Inflammatory macrophage treated with lipopolysaccharide for 1 hour (primary cell): ENCODE data around the gene S100P.
"Not testable (repeated sequence)": the region's sequence is repeated elsewhere in the genome, so short reads cannot be mapped to it uniquely, and the experiment has no call there.

Experiments
- DNase-seq, 2 donors: peaks; one replicate each; pipeline ENCODE4 v3.0.0-alpha.2; 2020 to 2022

Gene S100P

GRCh38 chr4:6699903-6700302 lies 6.2 kb downstream of the S100P start:
- no peak for DNase-seq

GRCh38 chr4:6701371-6701770 lies 7.7 kb downstream of the S100P start:
- DNase-seq, result no peak

GRCh38 chr4:6702761-6703160 lies 9.1 kb downstream of the S100P start:
- no peak for DNase-seq

- no peak for DNase-seq
These were observed 10.1 kb downstream of the S100P start for GRCh38 chr4:6703786-6704185.

GRCh38 chr4:6705646-6706045 lies 12.0 kb downstream of the S100P start:
- no peak for DNase-seq

- no peak for DNase-seq
These were observed 12.5 kb downstream of the S100P start for GRCh38 chr4:6706173-6706572.

GRCh38 chr4:6709230-6710114 lies 15.8 kb downstream of the S100P start, which contains the start of gene MRFAP1L1:
Gene MRFAP1L1, minus strand, starts transcription at chr4:6709865. Its CDS starts 236 bp downstream, at chr4:6709629.
- peak; percentile 93 to 95 for DNase-seq

GRCh38 chr4:6710282-6710681 lies 16.6 kb downstream of the S100P start:
- no peak for DNase-seq

GRCh38 chr4:6710996-6711395 lies 17.3 kb downstream of the S100P start:
- no peak for DNase-seq

GRCh38 chr4:6714954-6715353 lies 21.3 kb downstream of the S100P start:
- DNase-seq, result peak in 1 of 2 donors; percentile 26

- DNase-seq, result no peak
These were observed 22.0 kb downstream of the S100P start for GRCh38 chr4:6715704-6716017.

GRCh38 chr4:6716018-6716911 lies 22.6 kb downstream of the S100P start, which contains the start of gene BLOC1S4:
Gene BLOC1S4, plus strand, starts transcription at chr4:6716174. Its CDS starts 36 bp downstream, at chr4:6716210.
- peak; percentile 74 to 88 for DNase-seq

GRCh38 chr4:6716958-6717655 lies 23.4 kb downstream of the S100P start:
- no peak for DNase-seq

- DNase-seq, result no peak
These were observed 25.4 kb downstream of the S100P start for GRCh38 chr4:6718932-6719610.

- DNase-seq, result no peak
These were observed 26.0 kb downstream of the S100P start for GRCh38 chr4:6719611-6720179.

- peak; percentile 52 to 90 for DNase-seq
These were observed 26.6 kb downstream of the S100P start for GRCh38 chr4:6720202-6720699.

GRCh38 chr4:6721121-6721520 lies 27.4 kb downstream of the S100P start:
- no peak for DNase-seq

GRCh38 chr4:6722891-6723290 lies 29.2 kb downstream of the S100P start:
- no peak for DNase-seq

GRCh38 chr4:6723851-6724250 lies 30.2 kb downstream of the S100P start:
- DNase-seq, result no peak

GRCh38 chr4:6724421-6725111 lies 30.9 kb downstream of the S100P start:
- no peak for DNase-seq

GRCh38 chr4:6725427-6725961 lies 31.8 kb downstream of the S100P start:
- DNase-seq, result not testable (repeated sequence)
